OCI-LY1 (cell line): ENCODE data around the gene FOXN3.

Experiments used
- CTCF ChIP-seq: fragments of 200-600 bp; sonication (generic), shearing (Covaris generic); IDR thresholded peaks from 2 replicates; pipeline ENCODE4 v1.5.1; 2017; ENCODE audit warnings: mild to moderate bottlenecking, antibody characterized with exemption, low read length, moderate library complexity, mixed read lengths
- EZH2 ChIP-seq: fragments of 200-600 bp; sonication (generic), shearing (Covaris generic); IDR thresholded peaks from 2 replicates; pipeline ENCODE4 v1.8.0; 2017; ENCODE audit warnings: borderline replicate concordance, mixed run types, mild to moderate bottlenecking, antibody characterized with exemption, low read length, moderate library complexity, mixed read lengths

GRCh38 chr14:89428173-89428523 lies 11.1 kb upstream of the FOXN3 start:
- no peak for TF ChIP-seq CTCF
- no peak for TF ChIP-seq EZH2
